PC-3 (cell line): Measurements from ENCODE around the gene PRPF19.

ENCODE experiments used
- EZH2phosphoT487 ChIP-seq: fragments of 300-600 bp; sonication (generic); IDR thresholded peaks from 2 replicates; pipeline ENCODE4 v1.6.1; 2018; ENCODE audit warnings: mild to moderate bottlenecking, antibody characterized with exemption, low read length, borderline replicate concordance
- TF ChIP-seq, protein P1 (sequence below): fragments of 300-600 bp; sonication (generic); conservative IDR thresholded peaks from 2 replicates; pipeline ENCODE4 v1.5.1; 2017; ENCODE audit warnings: antibody characterized with exemption, low read depth, mild to moderate bottlenecking, low read length

DNA sequence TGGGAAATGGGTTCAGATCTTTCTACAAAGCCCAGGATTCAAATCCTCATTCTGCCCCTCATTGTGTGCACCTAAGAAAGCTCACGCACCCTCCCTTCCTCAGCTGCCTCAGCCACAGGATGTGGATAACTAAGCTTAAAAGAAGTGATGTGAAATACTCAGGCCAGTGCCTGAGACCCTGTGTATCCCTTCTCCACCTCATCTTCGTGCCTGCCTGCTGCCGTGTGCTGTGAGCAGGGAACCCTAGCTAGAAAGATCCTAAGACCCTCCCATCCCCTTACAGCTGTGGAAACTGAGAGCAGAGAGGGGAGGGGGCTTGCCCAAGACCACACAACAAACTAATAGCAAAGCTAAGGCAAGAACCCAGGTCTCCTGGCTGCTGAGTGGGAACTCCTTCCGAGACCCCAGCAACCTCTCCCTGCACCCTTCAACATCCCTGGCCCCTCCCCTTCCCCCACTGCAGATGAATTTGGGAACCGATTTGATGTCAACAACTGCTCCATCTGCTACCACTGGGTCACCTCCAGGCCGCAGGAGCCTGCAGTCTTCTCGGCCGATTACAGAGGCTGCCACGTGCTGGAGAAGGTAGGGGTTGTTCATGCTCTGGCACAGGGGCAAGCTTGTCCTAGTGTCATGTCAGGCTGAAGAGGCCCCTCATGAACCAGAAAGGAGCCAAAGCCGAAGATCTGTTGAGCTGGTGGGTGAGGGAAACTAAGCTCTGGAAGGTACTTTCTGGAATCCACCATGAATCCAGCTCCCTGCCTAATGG is 37.5 kb downstream of the PRPF19 start:
- TF ChIP-seq, protein P1, sequence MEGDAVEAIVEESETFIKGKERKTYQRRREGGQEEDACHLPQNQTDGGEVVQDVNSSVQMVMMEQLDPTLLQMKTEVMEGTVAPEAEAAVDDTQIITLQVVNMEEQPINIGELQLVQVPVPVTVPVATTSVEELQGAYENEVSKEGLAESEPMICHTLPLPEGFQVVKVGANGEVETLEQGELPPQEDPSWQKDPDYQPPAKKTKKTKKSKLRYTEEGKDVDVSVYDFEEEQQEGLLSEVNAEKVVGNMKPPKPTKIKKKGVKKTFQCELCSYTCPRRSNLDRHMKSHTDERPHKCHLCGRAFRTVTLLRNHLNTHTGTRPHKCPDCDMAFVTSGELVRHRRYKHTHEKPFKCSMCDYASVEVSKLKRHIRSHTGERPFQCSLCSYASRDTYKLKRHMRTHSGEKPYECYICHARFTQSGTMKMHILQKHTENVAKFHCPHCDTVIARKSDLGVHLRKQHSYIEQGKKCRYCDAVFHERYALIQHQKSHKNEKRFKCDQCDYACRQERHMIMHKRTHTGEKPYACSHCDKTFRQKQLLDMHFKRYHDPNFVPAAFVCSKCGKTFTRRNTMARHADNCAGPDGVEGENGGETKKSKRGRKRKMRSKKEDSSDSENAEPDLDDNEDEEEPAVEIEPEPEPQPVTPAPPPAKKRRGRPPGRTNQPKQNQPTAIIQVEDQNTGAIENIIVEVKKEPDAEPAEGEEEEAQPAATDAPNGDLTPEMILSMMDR, result no peak
- TF ChIP-seq EZH2phosphoT487, result no peak
